Fibroblast of peridontal ligament (primary cell): ENCODE results near the gene BCL2L13.

Experiments used
- DNase-seq: peaks from one replicate; pipeline ENCODE4 v3.0.0-alpha.2; 2010; ENCODE audit errors: extremely low read depth

BCL2L13 gene

DNA sequence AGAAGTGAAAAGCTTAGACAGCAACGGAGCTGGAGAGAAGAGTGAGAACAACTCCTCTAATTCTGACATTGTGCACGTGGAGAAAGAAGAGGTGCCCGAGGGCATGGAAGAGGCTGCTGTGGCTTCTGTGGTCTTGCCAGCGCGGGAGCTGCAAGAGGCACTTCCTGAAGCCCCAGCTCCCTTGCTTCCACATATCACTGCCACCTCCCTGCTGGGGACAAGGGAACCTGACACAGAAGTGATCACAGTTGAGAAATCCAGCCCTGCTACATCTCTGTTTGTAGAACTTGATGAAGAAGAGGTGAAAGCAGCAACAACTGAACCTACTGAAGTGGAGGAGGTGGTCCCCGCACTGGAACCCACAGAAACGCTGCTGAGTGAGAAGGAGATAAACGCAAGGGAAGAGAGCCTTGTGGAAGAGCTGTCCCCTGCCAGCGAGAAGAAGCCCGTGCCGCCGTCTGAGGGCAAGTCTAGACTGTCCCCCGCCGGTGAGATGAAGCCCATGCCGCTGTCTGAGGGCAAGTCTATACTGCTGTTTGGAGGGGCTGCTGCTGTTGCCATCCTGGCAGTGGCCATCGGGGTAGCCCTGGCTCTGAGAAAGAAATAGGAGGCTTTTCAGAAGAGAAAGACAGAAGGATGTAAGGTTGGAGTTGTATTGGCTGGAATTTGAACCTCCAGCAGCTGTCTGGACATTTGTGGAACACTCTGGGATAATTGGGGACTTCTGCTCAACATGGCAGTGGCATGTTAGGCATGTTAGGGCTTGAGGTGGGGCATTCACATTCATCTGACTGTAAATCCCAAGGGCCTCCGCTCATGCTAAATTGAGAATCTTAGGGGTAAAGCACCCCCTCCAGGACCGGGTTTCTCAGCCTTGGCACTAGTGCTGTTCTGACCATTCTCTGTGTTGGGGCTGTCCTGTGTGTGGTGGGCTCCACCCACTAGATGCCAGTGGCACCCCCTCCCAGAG is 88.7 kb downstream of the BCL2L13 start:
- no peak for DNase-seq

DNA sequence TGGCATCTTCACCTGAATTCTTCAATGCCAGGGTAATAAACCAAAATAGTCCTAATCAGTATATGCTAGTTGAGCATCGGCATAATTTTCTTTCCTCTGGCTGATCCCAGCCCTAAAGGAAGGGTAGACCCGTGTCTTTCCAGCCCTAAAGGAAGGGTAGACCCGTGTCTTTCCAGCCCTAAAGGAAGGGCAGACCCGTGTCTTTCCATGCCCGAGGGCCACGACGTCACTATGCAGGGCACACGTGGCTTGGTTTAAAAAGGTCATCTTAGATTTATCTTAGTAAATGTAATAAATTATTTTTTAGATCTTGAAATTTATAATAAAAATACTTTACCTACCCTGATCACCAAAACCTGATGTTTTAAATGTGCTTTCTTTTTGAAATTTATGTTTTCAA is 90.2 kb downstream of the BCL2L13 start:
- no peak for DNase-seq

DNA sequence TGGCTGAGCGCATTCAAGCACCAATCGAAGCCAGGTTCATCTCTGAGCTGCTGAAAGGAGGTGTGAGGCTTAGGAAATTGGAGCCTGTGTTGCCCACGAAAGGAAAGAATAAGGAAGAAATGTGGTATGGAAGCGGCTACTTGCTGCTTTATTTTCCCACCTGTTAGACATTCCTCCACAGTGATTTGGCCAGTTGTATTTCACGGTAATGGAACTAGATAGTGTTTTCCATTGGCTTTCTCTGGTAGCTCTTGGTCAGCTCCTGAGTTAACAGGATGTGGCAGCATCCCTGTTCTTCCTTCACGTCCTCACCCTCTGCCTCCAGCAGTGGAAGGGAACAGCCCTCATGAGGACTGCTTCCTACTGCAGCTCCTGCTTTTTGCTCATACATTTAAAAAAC is 91.0 kb downstream of the BCL2L13 start:
- DNase-seq = no peak

DNA sequence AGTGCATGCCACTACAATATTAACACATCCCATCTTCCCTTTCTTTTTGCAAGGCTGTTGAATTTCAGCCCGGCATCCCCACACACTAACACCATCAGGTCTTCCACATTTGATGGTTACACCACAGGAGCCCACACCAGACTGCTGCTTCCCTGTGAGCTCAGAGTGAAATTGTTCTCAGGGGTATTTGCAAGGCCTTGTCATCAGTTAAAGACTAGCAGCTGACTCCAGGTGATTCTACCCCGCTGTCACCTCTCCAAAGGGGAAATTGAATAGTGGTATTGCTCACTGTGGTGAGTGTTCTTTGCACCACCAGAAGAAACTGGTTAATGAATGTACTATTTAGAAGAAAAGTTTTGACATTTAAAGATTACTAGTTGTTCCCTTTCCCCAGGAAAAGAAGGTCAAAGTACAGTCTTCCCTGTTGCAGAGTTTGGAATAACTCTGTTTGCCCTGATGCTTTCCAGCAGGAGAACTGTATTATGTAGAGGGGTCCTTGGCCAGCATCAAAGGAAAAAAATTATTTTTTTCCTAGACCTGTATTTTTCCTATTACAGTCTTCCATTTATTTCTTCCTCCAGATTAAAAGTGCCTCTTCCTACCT is 93.8 kb downstream of the BCL2L13 start:
- DNase-seq = no peak

DNA sequence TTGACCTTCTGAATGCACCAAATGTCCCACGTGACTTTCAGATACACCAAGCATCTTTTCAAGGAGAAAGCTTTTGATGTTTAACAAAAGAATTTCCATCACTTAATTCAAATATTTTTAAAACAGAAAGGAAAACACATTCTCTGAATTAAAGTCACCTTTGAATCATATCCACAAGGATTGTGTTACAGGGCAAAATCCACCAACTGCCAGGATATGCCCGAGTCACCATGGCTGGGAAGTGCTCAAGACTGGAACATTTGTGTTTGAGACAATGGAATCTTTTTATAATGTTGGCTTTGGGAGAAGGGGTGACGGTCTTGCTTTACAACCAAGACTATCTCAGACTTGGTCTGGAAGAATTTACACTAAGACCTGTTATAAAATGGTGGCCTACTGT is 94.9 kb downstream of the BCL2L13 start:
- peak; percentile 45 for DNase-seq

DNA sequence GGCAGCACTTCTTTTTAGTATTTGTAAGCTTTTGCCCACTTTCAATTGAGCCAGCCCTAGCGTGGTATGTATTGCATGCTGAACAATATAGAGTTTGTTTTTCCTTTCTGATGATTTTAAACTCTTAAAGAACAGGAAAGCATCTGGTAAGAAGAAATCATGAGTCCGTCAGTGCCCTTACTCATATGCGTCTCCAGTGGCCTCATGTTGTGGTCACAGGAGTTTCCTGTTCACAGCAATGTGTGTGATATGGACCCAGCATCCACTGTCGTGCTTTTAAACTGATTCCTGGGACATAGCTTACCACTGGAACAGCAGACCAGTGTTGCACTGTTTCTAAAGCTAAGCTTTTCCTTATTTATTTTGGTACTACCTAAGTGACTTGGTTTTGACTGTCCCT is 95.6 kb downstream of the BCL2L13 start:
- DNase-seq = peak; percentile 67

DNA sequence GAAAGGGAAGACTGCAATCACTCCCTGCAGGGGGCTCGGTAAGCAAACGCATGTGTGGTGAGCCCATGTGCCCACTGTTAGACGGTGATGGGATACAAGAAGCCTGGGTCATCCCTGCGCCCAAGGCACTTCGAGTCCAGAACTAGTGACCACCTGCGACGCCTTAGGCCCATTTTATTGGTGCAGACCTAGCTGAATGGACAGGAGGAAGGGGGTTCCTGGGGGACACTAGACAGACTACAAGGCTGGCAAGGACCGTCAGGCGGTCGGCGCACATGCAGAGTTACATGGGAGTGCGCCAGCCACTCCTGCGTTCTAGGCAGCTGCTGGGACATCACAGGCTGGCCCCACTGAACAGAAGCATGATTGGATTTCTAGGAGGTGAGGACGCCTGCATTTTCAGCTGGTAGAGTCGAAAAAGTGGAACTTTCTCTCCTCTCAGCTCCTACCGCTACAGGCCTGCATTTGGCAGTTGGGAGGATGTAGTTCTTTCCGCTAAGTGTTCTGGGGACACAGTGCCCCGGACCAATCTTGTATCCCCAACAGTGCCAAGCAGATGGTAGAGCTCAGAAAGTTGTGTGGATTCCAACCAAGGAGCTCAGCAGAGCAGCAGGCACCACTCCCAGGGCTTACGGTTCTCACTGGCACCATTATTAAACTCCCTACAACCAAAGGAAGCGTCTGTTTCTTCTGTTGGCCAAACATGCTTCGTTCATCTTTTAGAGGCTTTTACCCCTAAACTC is 100.0 kb downstream of the BCL2L13 start:
- no peak for DNase-seq

DNA sequence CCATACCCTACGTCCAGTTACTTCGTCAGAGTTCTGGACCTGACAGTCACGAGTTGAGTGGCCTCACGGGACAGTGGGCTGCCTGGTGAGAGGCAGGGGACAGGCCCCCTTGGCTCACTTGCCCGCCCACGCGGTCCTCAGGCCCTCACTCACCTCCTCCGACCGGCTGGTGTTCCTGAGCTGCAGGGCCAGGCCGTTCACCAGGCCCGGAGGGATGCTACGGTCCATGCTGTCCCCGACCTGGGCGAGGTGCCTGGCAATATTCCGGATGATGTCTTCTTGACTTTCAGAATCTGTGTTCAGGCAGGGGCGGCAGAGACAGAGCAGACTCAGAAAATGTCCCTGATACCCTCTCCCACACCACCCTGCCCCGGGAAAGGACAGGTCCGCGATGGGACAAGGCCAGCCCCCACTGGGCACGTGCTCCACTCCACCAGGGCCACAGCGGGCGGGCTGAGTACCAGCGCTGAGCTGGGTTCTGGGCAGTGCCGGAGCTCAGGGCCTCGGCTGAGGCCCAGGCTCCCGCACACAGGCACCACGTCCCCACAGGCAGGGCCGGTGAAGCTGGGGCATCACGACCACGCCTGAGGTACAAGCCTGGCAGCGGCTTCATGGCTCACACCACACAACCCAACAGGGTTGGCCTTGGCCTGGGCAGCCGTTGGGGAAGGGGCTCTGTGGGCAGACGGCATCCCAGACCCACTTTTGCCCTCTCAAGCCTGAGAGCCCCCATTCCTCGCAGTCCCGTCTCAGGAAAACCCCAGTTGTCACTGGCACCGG is 100.8 kb downstream of the BCL2L13 start:
- DNase-seq = no peak

DNA sequence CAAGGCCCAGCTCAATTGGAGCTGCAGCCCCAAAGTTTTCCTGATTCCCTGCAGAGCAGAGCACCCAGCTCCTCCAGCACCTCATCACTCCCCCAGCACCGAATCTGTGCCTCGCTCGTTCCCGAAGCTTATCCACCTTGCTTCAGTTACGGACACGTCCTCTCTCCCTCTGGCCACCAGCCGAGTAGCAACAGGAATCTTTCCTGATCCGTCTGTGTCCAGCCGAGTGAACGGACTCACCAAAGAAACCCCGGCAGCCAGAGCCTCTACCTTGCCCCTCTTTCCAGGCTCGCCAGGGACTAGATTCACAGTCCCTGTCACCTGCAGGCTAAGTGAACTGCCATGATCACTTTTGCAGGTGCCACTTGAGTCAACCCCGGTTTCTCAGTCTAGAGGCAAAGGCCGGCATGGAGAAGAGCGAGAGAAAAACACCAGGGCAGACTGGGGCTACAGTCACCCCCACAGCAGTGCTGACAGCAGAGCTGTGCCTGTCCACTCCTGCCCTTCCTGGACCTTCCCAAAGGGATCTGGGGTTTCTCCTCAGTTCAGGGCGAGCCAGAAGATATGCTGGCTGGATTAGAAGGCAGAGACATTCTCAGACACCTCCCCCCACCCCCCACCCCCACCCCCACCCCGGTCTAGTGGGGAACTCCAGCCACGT is 103.4 kb downstream of the BCL2L13 start:
- DNase-seq = no peak

DNA sequence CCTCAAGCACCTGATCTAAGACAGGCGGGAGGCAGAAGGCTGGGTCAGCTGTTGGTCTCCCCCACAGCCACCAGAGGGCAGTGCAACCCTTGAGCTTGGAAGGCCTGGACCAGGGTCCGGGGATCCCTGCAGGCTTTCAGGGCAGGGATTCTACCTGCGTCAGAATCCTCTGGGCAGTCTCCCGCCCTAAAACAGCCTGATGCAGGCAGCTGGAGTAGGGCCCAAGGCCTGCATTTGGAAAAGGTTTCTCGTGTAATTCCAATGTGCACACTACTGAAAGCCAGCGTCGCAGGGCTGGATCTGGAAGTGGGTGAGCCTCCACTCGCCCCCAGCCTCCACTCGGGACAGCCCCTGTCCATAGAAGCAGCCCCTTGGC is 104.0 kb downstream of the BCL2L13 start:
- DNase-seq = peak; percentile 58

DNA sequence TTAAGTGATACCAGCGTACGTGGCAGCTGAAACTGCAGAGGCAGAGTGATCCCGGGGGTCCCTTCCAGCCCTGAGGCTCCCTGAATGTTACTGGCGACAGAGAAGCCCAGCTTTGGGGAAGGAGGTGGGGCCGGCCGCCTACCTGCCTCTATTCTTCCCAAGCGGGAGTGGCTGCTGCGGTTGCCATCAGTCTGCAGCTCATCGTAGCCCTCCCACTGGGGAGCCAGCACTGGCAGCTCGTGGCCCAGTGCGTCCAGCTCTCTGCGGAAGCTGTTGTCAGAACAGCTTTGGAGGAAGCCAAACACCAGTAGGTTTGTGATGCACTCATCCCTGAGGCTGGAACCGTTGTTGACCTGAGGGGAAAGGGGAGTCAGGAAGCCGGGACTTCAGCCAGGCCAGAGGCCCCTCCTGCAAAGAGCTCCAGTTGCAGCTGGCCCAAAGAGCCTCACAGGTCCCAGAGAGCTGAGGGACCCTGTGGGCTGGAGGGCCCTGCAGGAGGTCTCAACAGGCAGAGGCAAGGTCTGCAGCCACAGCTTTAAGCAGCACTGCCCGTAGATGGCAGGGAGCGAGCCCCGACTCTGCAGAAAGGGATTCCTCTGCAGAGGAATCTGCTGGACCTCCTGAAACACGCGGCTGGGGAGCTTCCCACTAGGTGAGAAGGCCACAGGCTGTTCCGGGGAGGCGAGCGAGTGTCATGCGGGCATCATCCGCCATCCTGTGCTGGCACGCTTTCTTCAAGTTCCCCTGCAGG is 105.3 kb downstream of the BCL2L13 start:
- DNase-seq = no peak

DNA sequence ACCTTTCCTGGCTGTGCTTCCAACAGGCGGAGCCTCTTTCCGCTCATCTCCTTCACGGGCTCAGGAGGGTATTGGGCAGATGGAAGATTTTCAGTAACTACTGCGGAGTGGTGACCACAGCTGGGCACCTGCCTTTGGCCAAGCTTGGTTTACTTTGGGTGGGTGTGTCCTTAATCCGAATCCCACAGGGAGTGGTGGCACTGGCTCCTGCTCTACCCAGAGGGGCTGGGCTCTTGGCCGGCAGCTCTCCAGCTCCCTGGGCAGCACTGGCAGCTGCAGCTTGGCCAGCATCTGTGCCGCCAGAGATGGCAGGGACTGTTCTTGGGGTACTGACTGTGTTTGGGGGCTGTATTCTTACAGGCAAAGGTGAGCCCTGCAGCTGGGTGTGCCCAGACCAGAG is 105.9 kb downstream of the BCL2L13 start:
- DNase-seq = no peak

DNA sequence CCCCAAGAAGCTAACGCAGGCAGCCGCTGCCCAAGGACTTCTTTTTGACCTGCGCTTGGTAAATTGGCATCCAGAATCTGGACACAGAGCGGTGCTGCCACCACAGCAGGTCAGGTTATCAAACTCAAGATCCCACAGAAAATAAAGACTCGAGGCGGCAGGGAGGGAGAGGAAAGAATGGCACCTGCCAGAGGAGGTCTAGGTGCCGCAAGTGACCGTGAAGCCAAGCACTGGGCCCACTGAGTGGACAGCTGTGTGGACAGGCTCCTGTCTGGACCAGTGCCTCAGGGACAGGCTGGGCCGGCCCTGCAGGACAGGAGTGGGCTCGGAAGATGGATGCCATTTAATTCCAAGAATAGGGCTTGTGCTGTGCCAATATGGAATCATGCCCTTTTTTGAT is 108.4 kb downstream of the BCL2L13 start:
- no peak for DNase-seq

DNA sequence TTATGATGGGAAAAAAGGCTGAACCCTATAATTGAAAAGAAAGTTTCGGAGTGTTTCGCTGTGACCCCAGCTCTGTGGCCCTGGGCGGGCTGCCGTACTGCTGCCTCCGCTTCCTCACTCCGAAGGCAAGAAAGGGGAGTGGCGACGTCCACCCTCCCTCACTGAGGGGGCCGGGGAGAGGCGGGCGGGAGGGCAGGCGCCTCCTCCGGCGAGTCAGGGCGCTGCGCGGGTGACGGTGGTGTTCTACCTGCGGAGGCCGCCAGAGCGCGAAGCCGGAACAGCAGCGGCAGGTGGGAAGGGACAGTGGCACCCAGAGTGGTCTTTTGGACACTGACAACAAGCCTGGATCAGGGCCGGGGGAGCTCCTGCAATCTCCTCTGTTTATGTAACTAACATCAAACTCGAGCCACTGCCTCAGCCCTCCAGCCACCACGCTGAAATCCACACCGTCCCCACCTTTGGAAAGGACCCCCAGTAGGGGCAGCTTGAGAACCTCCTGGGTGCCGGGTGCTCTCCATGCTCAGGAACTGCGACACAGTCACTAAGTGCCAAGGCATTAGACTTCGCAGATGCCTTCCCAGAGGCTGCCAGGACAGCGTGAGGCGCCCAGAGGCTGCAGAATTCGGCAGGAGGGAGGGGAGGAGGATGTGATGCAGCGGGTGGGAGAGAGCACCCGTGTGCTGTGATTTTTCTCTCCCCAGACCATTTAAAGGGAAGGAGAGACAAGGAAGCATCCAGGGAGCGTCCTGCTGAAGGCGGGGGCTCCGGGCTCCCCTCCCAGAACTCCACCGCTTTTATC is 110.2 kb downstream of the BCL2L13 start:
- DNase-seq = no peak

DNA sequence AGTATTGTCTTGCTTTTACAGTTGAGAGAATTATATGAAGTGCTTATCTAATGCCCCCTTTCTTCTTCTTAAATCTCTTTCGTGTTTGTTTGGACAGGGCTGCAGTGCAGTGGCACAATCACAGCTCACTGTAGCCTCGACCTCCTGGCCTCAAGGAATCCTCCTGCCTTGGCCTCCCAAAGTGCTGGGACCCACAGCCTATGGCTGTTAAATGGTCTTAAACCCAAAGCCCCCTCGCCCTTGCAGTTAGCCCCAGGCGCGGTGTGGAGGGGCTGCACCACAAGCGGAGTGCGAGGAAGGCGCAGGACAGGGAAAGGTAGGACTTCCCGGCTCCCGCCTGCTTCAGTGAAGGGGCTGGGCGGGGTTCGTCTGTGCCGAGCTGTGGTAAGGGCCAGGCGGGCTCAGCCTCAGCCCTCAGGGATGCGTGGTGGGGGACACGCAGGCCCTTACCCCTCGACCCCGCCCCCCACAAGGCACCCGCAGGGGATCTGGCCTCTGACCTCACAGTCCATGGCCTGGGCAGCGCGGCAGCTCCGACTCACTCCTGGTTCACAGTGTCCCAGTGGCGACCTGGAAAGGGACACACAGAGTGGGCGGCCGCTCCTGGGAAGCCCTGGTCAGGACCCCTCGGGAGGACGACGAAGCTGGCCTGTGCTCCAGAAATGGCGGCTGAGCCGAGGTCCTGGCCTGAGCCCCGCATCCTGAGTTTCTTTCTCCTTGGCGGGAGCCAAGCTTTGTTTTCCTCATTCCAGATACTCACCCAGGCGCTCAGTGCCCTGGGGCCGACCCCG is 111.2 kb downstream of the BCL2L13 start:
- DNase-seq = no peak

DNA sequence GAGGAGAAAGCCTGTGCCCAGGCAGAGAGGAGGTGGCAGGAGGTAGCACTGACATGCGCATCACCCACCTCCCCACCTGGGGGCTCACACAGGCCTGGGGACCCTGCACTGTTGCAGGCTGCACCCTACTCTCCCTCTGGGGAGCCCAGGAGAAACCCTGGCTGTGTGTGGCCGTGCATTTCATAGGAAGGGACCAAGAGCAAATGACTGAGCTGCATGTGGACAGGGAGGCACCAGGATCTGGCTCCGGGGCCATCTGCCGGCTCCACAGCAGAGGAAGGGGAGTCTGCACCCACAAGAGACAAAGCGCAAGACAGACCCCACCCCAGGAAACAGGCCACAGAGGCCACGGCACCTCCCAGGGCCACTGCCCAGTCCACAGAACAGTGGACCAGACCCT is 113.0 kb downstream of the BCL2L13 start:
- no peak for DNase-seq

DNA sequence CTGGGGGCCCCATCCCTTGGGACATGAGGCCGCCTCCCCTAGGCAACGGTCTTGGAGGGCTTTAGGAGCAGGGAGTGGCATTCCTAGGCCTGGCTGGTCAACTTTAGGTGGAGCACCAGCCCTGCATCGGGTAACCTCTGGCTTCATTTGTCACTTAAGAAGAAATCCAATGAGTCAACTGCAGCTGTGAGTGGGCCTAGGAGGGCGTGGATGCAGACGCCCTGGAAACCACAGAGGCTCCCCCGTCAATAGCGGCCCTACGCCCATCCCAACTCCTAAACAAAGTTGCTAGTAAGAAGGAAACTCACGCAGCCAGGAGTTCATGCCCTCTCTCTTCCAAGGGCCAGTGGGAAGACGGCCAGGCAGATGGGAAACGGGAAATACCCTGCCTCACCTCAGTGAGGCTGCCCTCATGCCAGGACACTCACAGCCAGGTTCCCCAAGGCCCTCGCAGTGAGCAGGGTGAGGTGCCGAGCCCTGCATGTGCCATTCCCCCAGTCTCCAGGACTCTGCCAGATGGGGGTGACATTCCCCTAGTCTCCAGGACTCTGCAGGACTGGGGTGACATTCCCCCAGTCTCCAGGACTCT is 114.9 kb downstream of the BCL2L13 start:
- DNase-seq = peak; percentile 24

DNA sequence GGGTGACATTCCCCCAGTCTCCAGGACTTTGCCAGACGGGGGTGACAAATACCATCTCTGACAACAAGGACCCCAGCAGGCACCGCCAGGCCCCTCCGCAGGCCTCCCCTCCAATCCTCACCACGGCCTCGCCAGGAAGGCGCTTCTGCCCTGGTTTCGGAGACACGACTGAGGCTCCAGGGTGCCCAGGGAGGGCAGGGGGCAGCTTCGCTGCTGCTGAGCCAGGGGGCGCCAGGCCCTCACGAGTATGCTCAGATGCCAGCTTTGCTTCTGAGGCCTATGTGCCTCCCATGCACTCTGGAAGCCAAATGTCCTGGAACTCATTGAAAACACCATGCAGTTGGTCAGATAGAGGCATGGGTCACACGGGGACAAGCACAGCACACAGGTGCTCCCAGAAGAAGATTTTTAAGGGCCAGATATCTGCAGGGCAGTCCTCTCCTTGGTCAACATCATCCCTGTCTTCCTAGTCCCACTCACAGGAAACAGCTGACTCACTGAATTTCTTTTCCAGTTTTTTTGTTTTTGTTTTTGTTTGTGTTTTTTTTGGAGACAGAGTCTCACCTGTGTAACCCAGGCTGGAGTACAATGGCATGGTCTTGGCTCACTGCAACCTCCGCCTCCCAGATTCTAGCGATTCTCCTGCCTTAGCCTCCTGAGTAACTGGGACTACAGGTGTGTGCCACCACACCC is 115.8 kb downstream of the BCL2L13 start:
- DNase-seq = no peak
